ENCODE measurements around the gene QRICH1. TPM values are rescaled to one million over a fixed set of nuclear protein-coding genes. Genes with fewer than 3 reads are reported as not detected.

Gene QRICH1
- total and polyA plus RNA-seq, 2 of the 13 experiments (the other 11 are each of a cell fraction or from before 2014, with no cell fraction given) = 52.6 to 102 TPM

DNA sequence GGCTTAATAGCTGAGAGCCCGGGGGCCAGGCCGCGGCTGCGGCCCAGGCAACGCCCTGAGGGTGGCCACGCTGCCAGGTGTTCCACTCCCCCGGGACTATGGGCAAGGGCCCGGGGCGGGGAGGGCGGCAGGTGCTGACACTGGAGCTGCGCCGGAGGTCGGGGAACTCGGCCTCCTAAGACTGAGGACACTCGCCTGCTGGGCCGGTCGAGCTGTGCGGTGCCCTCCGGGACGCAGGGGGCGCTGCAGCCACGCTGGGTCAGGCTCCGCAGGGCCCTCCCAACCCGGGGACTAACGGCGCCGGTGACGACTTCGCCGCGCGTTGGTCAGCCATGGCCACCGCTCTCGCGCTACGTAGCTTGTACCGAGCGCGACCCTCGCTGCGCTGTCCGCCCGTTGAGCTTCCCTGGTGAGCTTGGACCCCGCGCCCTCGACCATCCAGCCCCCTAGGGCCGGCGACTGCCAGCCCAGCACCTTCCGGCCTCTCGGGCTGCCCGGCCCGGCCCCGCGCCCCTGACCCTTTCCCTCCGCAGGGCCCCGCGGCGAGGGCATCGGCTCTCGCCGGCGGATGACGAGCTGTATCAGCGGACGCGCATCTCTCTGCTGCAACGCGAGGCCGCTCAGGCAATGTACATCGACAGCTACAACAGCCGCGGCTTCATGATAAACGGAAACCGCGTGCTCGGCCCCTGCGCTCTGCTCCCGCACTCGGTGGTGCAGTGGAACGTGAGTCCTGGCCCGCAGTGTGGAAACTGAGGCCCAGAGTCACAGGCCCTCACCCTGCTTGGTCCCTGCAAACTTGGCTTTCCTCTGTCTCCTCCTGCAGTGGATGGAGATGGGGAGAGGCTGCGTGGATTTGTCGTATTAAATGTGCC, 71.8 kb downstream of the QRICH1 start, which contains the start of gene NDUFAF3 (continued):
- TF ChIP-seq, protein P1, sequence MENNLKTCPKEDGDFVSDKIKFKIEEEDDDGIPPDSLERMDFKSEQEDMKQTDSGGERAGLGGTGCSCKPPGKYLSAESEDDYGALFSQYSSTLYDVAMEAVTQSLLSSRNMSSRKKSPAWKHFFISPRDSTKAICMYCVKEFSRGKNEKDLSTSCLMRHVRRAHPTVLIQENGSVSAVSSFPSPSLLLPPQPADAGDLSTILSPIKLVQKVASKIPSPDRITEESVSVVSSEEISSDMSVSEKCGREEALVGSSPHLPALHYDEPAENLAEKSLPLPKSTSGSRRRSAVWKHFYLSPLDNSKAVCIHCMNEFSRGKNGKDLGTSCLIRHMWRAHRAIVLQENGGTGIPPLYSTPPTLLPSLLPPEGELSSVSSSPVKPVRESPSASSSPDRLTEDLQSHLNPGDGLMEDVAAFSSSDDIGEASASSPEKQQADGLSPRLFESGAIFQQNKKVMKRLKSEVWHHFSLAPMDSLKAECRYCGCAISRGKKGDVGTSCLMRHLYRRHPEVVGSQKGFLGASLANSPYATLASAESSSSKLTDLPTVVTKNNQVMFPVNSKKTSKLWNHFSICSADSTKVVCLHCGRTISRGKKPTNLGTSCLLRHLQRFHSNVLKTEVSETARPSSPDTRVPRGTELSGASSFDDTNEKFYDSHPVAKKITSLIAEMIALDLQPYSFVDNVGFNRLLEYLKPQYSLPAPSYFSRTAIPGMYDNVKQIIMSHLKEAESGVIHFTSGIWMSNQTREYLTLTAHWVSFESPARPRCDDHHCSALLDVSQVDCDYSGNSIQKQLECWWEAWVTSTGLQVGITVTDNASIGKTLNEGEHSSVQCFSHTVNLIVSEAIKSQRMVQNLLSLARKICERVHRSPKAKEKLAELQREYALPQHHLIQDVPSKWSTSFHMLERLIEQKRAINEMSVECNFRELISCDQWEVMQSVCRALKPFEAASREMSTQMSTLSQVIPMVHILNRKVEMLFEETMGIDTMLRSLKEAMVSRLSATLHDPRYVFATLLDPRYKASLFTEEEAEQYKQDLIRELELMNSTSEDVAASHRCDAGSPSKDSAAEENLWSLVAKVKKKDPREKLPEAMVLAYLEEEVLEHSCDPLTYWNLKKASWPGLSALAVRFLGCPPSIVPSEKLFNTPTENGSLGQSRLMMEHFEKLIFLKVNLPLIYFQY (CRISPR knock-in tag; IDR thresholded peaks at IDR 0.05; ENCODE audit: borderline replicate concordance) = no peak; the same call in 1 of the 2 replicates
- TF ChIP-seq, protein P2, sequence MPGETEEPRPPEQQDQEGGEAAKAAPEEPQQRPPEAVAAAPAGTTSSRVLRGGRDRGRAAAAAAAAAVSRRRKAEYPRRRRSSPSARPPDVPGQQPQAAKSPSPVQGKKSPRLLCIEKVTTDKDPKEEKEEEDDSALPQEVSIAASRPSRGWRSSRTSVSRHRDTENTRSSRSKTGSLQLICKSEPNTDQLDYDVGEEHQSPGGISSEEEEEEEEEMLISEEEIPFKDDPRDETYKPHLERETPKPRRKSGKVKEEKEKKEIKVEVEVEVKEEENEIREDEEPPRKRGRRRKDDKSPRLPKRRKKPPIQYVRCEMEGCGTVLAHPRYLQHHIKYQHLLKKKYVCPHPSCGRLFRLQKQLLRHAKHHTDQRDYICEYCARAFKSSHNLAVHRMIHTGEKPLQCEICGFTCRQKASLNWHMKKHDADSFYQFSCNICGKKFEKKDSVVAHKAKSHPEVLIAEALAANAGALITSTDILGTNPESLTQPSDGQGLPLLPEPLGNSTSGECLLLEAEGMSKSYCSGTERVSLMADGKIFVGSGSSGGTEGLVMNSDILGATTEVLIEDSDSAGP (CRISPR knock-in tag; IDR thresholded peaks at IDR 0.05; ENCODE audit: borderline replicate concordance) = peak; percentile 91
- no peak for TF ChIP-seq ZNF644 (CRISPR knock-in tag; IDR thresholded peaks at IDR 0.05; ENCODE audit: low read depth)
- no peak for TF ChIP-seq ZBTB42 (CRISPR knock-in tag; IDR thresholded peaks at IDR 0.05)
- TF ChIP-seq, protein P3, sequence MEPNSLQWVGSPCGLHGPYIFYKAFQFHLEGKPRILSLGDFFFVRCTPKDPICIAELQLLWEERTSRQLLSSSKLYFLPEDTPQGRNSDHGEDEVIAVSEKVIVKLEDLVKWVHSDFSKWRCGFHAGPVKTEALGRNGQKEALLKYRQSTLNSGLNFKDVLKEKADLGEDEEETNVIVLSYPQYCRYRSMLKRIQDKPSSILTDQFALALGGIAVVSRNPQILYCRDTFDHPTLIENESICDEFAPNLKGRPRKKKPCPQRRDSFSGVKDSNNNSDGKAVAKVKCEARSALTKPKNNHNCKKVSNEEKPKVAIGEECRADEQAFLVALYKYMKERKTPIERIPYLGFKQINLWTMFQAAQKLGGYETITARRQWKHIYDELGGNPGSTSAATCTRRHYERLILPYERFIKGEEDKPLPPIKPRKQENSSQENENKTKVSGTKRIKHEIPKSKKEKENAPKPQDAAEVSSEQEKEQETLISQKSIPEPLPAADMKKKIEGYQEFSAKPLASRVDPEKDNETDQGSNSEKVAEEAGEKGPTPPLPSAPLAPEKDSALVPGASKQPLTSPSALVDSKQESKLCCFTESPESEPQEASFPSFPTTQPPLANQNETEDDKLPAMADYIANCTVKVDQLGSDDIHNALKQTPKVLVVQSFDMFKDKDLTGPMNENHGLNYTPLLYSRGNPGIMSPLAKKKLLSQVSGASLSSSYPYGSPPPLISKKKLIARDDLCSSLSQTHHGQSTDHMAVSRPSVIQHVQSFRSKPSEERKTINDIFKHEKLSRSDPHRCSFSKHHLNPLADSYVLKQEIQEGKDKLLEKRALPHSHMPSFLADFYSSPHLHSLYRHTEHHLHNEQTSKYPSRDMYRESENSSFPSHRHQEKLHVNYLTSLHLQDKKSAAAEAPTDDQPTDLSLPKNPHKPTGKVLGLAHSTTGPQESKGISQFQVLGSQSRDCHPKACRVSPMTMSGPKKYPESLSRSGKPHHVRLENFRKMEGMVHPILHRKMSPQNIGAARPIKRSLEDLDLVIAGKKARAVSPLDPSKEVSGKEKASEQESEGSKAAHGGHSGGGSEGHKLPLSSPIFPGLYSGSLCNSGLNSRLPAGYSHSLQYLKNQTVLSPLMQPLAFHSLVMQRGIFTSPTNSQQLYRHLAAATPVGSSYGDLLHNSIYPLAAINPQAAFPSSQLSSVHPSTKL (CRISPR knock-in tag; IDR thresholded peaks at IDR 0.05) = peak; percentile 55
- TF ChIP-seq, protein P4, sequence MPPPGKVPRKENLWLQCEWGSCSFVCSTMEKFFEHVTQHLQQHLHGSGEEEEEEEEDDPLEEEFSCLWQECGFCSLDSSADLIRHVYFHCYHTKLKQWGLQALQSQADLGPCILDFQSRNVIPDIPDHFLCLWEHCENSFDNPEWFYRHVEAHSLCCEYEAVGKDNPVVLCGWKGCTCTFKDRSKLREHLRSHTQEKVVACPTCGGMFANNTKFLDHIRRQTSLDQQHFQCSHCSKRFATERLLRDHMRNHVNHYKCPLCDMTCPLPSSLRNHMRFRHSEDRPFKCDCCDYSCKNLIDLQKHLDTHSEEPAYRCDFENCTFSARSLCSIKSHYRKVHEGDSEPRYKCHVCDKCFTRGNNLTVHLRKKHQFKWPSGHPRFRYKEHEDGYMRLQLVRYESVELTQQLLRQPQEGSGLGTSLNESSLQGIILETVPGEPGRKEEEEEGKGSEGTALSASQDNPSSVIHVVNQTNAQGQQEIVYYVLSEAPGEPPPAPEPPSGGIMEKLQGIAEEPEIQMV (CRISPR knock-in tag; IDR thresholded peaks at IDR 0.05; ENCODE audit: low read depth) = peak; percentile 38; the same call in 1 of the 2 replicates
- no peak for TF ChIP-seq TBP (CRISPR knock-in tag; IDR thresholded peaks at IDR 0.05)
- TF ChIP-seq ZNF558 (CRISPR knock-in tag; IDR thresholded peaks at IDR 0.05; ENCODE audit: borderline replicate concordance) = no peak; the same call in 1 of the 2 replicates
- no peak for TF ChIP-seq JUND (CRISPR knock-in tag; IDR thresholded peaks at IDR 0.05)
- peak; percentile 45; the same call in 1 of the 2 replicates for TF ChIP-seq ZNF232 (CRISPR knock-in tag; IDR thresholded peaks at IDR 0.05; ENCODE audit: borderline replicate concordance)
- no peak for TF ChIP-seq KDM6A (CRISPR knock-in tag; IDR thresholded peaks at IDR 0.05; ENCODE audit: low read depth)
- TF ChIP-seq CHD2 (IDR thresholded peaks at IDR 0.05; ENCODE audit: low read depth, low read length) = peak; percentile 84
- TF ChIP-seq, protein P5, sequence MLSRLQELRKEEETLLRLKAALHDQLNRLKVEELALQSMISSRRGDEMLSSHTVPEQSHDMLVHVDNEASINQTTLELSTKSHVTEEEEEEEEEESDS (CRISPR knock-in tag; IDR thresholded peaks at IDR 0.05; ENCODE audit: borderline replicate concordance) = no peak
- TF ChIP-seq, protein P6, sequence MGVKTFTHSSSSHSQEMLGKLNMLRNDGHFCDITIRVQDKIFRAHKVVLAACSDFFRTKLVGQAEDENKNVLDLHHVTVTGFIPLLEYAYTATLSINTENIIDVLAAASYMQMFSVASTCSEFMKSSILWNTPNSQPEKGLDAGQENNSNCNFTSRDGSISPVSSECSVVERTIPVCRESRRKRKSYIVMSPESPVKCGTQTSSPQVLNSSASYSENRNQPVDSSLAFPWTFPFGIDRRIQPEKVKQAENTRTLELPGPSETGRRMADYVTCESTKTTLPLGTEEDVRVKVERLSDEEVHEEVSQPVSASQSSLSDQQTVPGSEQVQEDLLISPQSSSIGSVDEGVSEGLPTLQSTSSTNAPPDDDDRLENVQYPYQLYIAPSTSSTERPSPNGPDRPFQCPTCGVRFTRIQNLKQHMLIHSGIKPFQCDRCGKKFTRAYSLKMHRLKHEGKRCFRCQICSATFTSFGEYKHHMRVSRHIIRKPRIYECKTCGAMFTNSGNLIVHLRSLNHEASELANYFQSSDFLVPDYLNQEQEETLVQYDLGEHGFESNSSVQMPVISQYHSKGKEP (CRISPR knock-in tag; IDR thresholded peaks at IDR 0.05) = no peak

All from HepG2 (cell line).